Common myeloid progenitor, CD34-positive (primary cell): ENCODE measurements around the gene DRD4.

Experiments used
- CTCF ChIA-PET: fragments of 350-600 bp; sonication (Branson Sonifier 250); formaldehyde crosslinking; loops from one replicate; lab custom pipeline; 2021; ENCODE audit warnings: antibody characterized with exemption; lab: Charles Lee
- POLR2A ChIA-PET: fragments of 350-600 bp; sonication (Branson Sonifier 250); formaldehyde crosslinking; loops from one replicate; lab custom pipeline; 2021; ENCODE audit warnings: antibody characterized with exemption; lab: Charles Lee
- DNase-seq, 3 donors: peaks; one replicate each; pipeline versions ENCODE4 v3.0.0 to v3.0.0-alpha.2; 2013
- H3K27ac ChIP-seq, 2 experiments: 1 replicate in 1 of 2; 2 replicates in 1 of 2; pipeline ENCODE4 v1.7.0; 2013; ENCODE audit warnings: inconsistent platforms in 2 of 2, low read length in 2 of 2, mild to moderate bottlenecking in 2 of 2, low read depth in 1 of 2, moderate library complexity in 1 of 2; ENCODE audit not compliant: severe bottlenecking in 2 of 2, insufficient read depth in 1 of 2, poor library complexity in 1 of 2
- H3K27me3 ChIP-seq, 5 experiments: replicated peaks in 2 of 5; 1 replicate in 3 of 5; 2 replicates in 2 of 5; pipeline versions ENCODE4 v1.6.1 to v1.7.0; 2013; ENCODE audit warnings: low read length in 4 of 5, mild to moderate bottlenecking in 2 of 5, moderate library complexity in 2 of 5, inconsistent platforms in 1 of 5; ENCODE audit not compliant: insufficient read depth in 5 of 5, control insufficient read depth in 4 of 5
- H3K36me3 ChIP-seq, 4 experiments: 1 replicate in 2 of 4; 2 replicates in 2 of 4; pipeline versions ENCODE4 v1.6.1 to v1.7.0; 2013; ENCODE audit warnings: low read length in 3 of 4, control low read depth in 1 of 4, mild to moderate bottlenecking in 1 of 4; ENCODE audit not compliant: control insufficient read depth in 4 of 4, insufficient read depth in 4 of 4
- H3K4me1 ChIP-seq, 4 experiments: 1 replicate in 3 of 4; 2 replicates in 1 of 4; pipeline versions ENCODE4 v1.6.1 to v1.7.1; 2013; ENCODE audit warnings: low read length in 3 of 4, mild to moderate bottlenecking in 3 of 4, control low read depth in 1 of 4, inconsistent platforms in 1 of 4, moderate library complexity in 1 of 4; ENCODE audit not compliant: control insufficient read depth in 4 of 4, insufficient read depth in 4 of 4; ENCODE audit errors: control extremely low read depth in 1 of 4
- H3K4me3 ChIP-seq, 7 experiments: 1 replicate in 4 of 7; 2 replicates in 3 of 7; pipeline versions ENCODE4 v1.5.1 to v1.7.0; 2013; ENCODE audit warnings: mild to moderate bottlenecking in 7 of 7, low read length in 6 of 7, moderate library complexity in 6 of 7, inconsistent platforms in 2 of 7, low read depth in 2 of 7, control low read depth in 1 of 7; ENCODE audit not compliant: insufficient read depth in 4 of 7, control insufficient read depth in 1 of 7; ENCODE audit errors: extremely low read depth in 1 of 7
- H3K9me3 ChIP-seq, 5 experiments: 1 replicate in 4 of 5; 2 replicates in 1 of 5; pipeline versions ENCODE4 v1.6.1 to v1.7.1; 2013; ENCODE audit warnings: low read length in 4 of 5, mild to moderate bottlenecking in 2 of 5, inconsistent platforms in 1 of 5, low read depth in 1 of 5, moderate library complexity in 1 of 5; ENCODE audit not compliant: control insufficient read depth in 4 of 5, insufficient read depth in 2 of 5; ENCODE audit errors: control extremely low read depth in 1 of 5
- WGBS: methylation state at CpG from one replicate; pipeline ENCODE4 v1.1.5; 2013; ENCODE audit not compliant: insufficient coverage; 5-methylcytosine and 5-hydroxymethylcytosine counted together

DRD4 gene

GRCh38 chr11:621838-622237, 15.2 kb upstream of the DRD4 start:
- H3K4me3 ChIP-seq, result no peak overlapping the region
- 93% methylated on average over 23 of the region's 27 CpGs for WGBS
- peaks cover 0 to 15% (median 0%) of the 10 kb centered on the region in 5 experiments for H3K27me3 ChIP-seq
- ChIA-PET POLR2A (no interaction called here), CTCF (no interaction called here)
- peaks cover 0 to 11% (median 7%) of the 10 kb centered on the region in 4 experiments for H3K4me1 ChIP-seq
- DNase-seq, result no peak
- H3K9me3 ChIP-seq, result no peaks in the 10 kb centered on the region
- H3K27ac ChIP-seq, result no peak overlapping the region
- H3K36me3 ChIP-seq, result peaks cover 0 to 16% (median 3%) of the 10 kb centered on the region in 4 experiments

- DNase-seq, result no peak
- Histone ChIP-seq H3K27me3 (peaks cover 0 to 22% (median 2%) of the 10 kb centered on the region in 5 experiments), H3K4me3 (no peak overlapping the region), H3K4me1 (peaks cover 0 to 8% (median 6%) of the 10 kb centered on the region in 4 experiments), H3K9me3 (no peaks in the 10 kb centered on the region), H3K36me3 (peaks cover 0 to 8% (median 3%) of the 10 kb centered on the region in 4 experiments), H3K27ac (no peak overlapping the region)
- 94% methylated on average over 11 of the region's 15 CpGs for WGBS
- POLR2A ChIA-PET, result interaction anchor here (0.6 kb wide), 1 partner anchor 13 kb away, joined by 4 read pairs; no protein-coding TSS in a partner anchor
- CTCF ChIA-PET, result interaction anchor here (1.3 kb wide), 1 partner anchor 9 kb away, joined by 3 read pairs; no protein-coding TSS in a partner anchor
These were observed 13.7 kb upstream of the DRD4 start for GRCh38 chr11:623349-623869.

- Histone ChIP-seq H3K4me1 (peaks cover 0 to 15% (median 12%) of the 10 kb centered on the region in 4 experiments), H3K27ac (no peak overlapping the region), H3K4me3 (no peak overlapping the region), H3K27me3 (peaks cover 0 to 22% (median 2%) of the 10 kb centered on the region in 5 experiments), H3K9me3 (no peaks in the 10 kb centered on the region), H3K36me3 (peaks cover 0 to 3% (median 2%) of the 10 kb centered on the region in 4 experiments)
- POLR2A ChIA-PET, result no interaction called here
- 95% methylated on average over 25 of the region's 25 CpGs for WGBS
- DNase-seq, result no peak
- CTCF ChIA-PET, result interaction anchor here (1.3 kb wide), 1 partner anchor 8 kb away, joined by 3 read pairs; no protein-coding TSS in a partner anchor
These were observed 12.9 kb upstream of the DRD4 start for GRCh38 chr11:623999-624704.

GRCh38 chr11:624705-625635, 12.1 kb upstream of the DRD4 start, which contains the start of gene CDHR5:
CDHR5 (minus strand) TSS chr11:624955; CDS start chr11:624902, 53 bp downstream.
- H3K4me1 ChIP-seq, result peaks cover 2 to 19% (median 17%) of the 10 kb centered on the region in 4 experiments
- no peak within 1 kb of the TSS for H3K27ac ChIP-seq
- WGBS, result 95% methylated on average over 22 of the region's 33 CpGs
- H3K9me3 ChIP-seq, result no peaks in the 10 kb centered on the region
- DNase-seq, result no peak
- ChIA-PET CTCF (interaction anchor here (1.3 kb wide), 1 partner anchor 8 kb away, joined by 3 read pairs; no protein-coding TSS in a partner anchor), POLR2A (interaction anchor here (1.0 kb wide), 1 partner anchor 33 kb away, joined by 3 read pairs; no protein-coding TSS in a partner anchor)
- H3K27me3 ChIP-seq, result peaks cover 0 to 22% (median 2%) of the 10 kb centered on the region in 5 experiments
- peaks cover 0 to 2% (median 1%) of the 10 kb centered on the region in 4 experiments for H3K36me3 ChIP-seq
- no peak within 1 kb of the TSS for H3K4me3 ChIP-seq

- peaks cover 0 to 2% (median 1%) of the 10 kb centered on the region in 4 experiments for H3K36me3 ChIP-seq
- no peak overlapping the region for H3K4me3 ChIP-seq
- H3K9me3 ChIP-seq, result no peaks in the 10 kb centered on the region
- CTCF ChIA-PET, result no interaction called here
- H3K4me1 ChIP-seq, result peaks cover 2 to 19% (median 17%) of the 10 kb centered on the region in 4 experiments
- DNase-seq, result no peak
- H3K27me3 ChIP-seq, result peaks cover 0 to 22% (median 2%) of the 10 kb centered on the region in 5 experiments
- 88% methylated on average over 18 of the region's 22 CpGs for WGBS
- POLR2A ChIA-PET, result interaction anchor here (1.0 kb wide), 1 partner anchor 34 kb away, joined by 3 read pairs; no protein-coding TSS in a partner anchor
- no peak overlapping the region for H3K27ac ChIP-seq
These were observed 11.3 kb upstream of the DRD4 start for GRCh38 chr11:625636-626268.
